HepG2 (cell line): ENCODE data around the gene MYO7B. TPM values are rescaled to one million over a fixed set of nuclear protein-coding genes. Genes with fewer than 3 reads are reported as not detected.
A peak's percentile ranks its signal among the peaks of the same experiment; 100 is the strongest.

Experiments used
- CCDC6 ChIP-seq: sonication (generic); formaldehyde crosslinking; IDR thresholded peaks from 2 replicates; pipeline ENCODE4 v1.8.1; 2022; ENCODE audit warnings: mild to moderate bottlenecking, missing genetic modification reagents, moderate library complexity
- ELF4 ChIP-seq: sonication (generic); formaldehyde crosslinking; IDR thresholded peaks from 2 replicates; pipeline ENCODE4 v1.5.0; 2020; ENCODE audit warnings: missing genetic modification reagents, mild to moderate bottlenecking, moderate library complexity, borderline replicate concordance
- JUN ChIP-seq: sonication (generic); formaldehyde crosslinking; IDR thresholded peaks from 2 replicates; pipeline ENCODE4 v1.4.0; 2020; ENCODE audit warnings: mild to moderate bottlenecking, missing genetic modification reagents
- PHB2 ChIP-seq: fragments of 450-650 bp; IDR thresholded peaks from 2 replicates; pipeline ENCODE4 v1.6.1; 2018; ENCODE audit not compliant: partially characterized antibody
- SCMH1 ChIP-seq: sonication (generic); formaldehyde crosslinking; IDR thresholded peaks from 2 replicates; pipeline ENCODE4 v1.9.0; 2021; ENCODE audit warnings: missing genetic modification reagents, mild to moderate bottlenecking, borderline replicate concordance
- TARDBP ChIP-seq: sonication (generic); formaldehyde crosslinking; IDR thresholded peaks from 2 replicates; pipeline ENCODE4 v1.8.0; 2022; ENCODE audit warnings: mild to moderate bottlenecking, missing genetic modification reagents
- TBL1XR1 ChIP-seq: fragments of 150-350 bp; IDR thresholded peaks from 2 replicates; pipeline ENCODE4 v1.6.1; 2014; ENCODE audit warnings: borderline replicate concordance, low read length; ENCODE audit not compliant: partially characterized antibody
- polyA plus RNA-seq, 8 experiments: library from polyadenylated mRNA; depleted of rRNA in 3 of 8; stranded (reverse) in 7 of 8; unstranded in 1 of 8; fragments of >200 nt; fragmentation: Illumina TruSeq in 4 of 8; extraction: Trizol in 4 of 8; gene quantifications; 2 replicates each; pipeline versions ENCODE4 v1.2.1 to v1.2.3, GENCODE V29; 2011 to 2016; ENCODE audit warnings: low read depth in 4 of 8, missing spikeins in 1 of 8, mixed read lengths in 1 of 8; ENCODE audit not compliant: insufficient read depth in 1 of 8
- total RNA-seq, 5 experiments: library from RNA; depleted of rRNA; stranded (reverse); fragments of >200 nt; fragmentation: Illumina TruSeq; extraction: Trizol; gene quantifications; 2 replicates each; pipeline ENCODE4 v1.2.3, GENCODE V29; 2016; ENCODE audit warnings: low read depth in 1 of 5
- TF ChIP-seq, protein P1 (sequence below): sonication (generic); formaldehyde crosslinking; IDR thresholded peaks from 2 replicates; pipeline ENCODE4 v1.8.0; 2022; ENCODE audit warnings: missing genetic modification reagents, mild to moderate bottlenecking, inconsistent platforms, borderline replicate concordance
- TF ChIP-seq, protein P2 (sequence below): sonication (generic); formaldehyde crosslinking; IDR thresholded peaks from 2 replicates; pipeline ENCODE4 v1.5.0; 2020; ENCODE audit warnings: mild to moderate bottlenecking, missing genetic modification reagents, borderline replicate concordance
- TF ChIP-seq, protein P3 (sequence below): sonication (generic); formaldehyde crosslinking; IDR thresholded peaks from 2 replicates; pipeline ENCODE4 v1.4.0; 2020; ENCODE audit warnings: missing genetic modification reagents, borderline replicate concordance

The MYO7B gene
- total and polyA plus RNA-seq, 2 of the 13 experiments (the other 11 are each of a cell fraction or from before 2014, with no cell fraction given) = not detected

DNA sequence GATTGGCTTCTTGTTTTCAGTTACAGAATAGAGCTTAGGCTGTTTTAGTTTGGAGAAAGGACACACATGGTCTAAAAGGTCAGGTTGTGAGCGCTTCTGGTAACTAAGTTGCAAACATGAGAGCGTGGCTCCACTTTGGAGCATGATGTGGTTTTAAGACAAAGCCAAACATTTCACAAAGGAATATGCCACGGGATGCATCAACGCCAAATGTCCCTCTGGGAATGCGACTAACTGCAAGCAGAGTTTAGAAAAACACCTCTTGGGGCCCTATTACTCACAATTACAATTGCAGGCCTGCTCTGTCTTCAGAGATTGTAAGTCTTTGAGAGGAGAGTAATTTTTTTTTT, 25.4 kb downstream of the MYO7B start (continued):
- TF ChIP-seq, protein P1, sequence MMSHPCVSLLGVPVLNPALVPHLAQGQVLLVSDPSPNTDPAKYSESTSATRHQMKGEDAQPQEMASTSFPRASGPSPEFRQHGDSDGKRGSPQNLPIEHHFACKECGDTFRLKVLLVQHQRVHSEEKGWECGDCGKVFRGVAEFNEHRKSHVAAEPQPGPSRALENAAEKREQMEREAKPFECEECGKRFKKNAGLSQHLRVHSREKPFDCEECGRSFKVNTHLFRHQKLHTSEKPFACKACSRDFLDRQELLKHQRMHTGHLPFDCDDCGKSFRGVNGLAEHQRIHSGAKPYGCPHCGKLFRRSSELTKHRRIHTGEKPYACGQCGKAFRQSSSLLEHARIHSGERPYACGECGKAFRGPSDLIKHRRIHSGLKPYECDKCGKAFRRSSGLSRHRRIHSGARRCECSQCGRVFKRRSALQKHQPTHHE (CRISPR knock-in tag) = no peak
- TF ChIP-seq ELF4 (CRISPR knock-in tag) (no peak), CCDC6 (CRISPR knock-in tag) (no peak), SCMH1 (no peak), TBL1XR1 (no peak), TARDBP (CRISPR knock-in tag) (0 out of 2 replicates have a peak, but pooled peaks have one; percentile 15), PHB2 (no peak), JUN (no peak)
- TF ChIP-seq, protein P2, sequence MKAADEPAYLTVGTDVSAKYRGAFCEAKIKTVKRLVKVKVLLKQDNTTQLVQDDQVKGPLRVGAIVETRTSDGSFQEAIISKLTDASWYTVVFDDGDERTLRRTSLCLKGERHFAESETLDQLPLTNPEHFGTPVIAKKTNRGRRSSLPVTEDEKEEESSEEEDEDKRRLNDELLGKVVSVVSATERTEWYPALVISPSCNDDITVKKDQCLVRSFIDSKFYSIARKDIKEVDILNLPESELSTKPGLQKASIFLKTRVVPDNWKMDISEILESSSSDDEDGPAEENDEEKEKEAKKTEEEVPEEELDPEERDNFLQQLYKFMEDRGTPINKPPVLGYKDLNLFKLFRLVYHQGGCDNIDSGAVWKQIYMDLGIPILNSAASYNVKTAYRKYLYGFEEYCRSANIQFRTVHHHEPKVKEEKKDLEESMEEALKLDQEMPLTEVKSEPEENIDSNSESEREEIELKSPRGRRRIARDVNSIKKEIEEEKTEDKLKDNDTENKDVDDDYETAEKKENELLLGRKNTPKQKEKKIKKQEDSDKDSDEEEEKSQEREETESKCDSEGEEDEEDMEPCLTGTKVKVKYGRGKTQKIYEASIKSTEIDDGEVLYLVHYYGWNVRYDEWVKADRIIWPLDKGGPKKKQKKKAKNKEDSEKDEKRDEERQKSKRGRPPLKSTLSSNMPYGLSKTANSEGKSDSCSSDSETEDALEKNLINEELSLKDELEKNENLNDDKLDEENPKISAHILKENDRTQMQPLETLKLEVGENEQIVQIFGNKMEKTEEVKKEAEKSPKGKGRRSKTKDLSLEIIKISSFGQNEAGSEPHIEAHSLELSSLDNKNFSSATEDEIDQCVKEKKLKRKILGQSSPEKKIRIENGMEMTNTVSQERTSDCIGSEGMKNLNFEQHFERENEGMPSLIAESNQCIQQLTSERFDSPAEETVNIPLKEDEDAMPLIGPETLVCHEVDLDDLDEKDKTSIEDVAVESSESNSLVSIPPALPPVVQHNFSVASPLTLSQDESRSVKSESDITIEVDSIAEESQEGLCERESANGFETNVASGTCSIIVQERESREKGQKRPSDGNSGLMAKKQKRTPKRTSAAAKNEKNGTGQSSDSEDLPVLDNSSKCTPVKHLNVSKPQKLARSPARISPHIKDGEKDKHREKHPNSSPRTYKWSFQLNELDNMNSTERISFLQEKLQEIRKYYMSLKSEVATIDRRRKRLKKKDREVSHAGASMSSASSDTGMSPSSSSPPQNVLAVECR (CRISPR knock-in tag) = 0 out of 2 replicates have a peak, but pooled peaks have one; percentile 5
- TF ChIP-seq, protein P3, sequence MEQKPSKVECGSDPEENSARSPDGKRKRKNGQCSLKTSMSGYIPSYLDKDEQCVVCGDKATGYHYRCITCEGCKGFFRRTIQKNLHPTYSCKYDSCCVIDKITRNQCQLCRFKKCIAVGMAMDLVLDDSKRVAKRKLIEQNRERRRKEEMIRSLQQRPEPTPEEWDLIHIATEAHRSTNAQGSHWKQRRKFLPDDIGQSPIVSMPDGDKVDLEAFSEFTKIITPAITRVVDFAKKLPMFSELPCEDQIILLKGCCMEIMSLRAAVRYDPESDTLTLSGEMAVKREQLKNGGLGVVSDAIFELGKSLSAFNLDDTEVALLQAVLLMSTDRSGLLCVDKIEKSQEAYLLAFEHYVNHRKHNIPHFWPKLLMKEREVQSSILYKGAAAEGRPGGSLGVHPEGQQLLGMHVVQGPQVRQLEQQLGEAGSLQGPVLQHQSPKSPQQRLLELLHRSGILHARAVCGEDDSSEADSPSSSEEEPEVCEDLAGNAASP (CRISPR knock-in tag) = no peak
